Peyer's patch (tissue), 4 donors: Measurements from ENCODE around the gene ZFPM1. TPM values are rescaled to one million over a fixed set of nuclear protein-coding genes. Genes with fewer than 3 reads are reported as not detected.

Source experiments
- DNase-seq, 3 donors: peaks; one replicate each; pipeline ENCODE4 v3.0.0-alpha.2; 2017 to 2019
- H3K27ac ChIP-seq, 4 donors: fragments of 200-600 bp; sonication (generic); one replicate each; pipeline ENCODE4 v1.5.1; 2016 to 2019
- H3K27me3 ChIP-seq, 2 donors: fragments of 200-600 bp; sonication (generic); one replicate each; pipeline ENCODE4 v1.5.1; 2019
- H3K36me3 ChIP-seq, 3 donors: fragments of 200-600 bp; sonication (generic); one replicate each; pipeline ENCODE4 v1.5.1; 2016 to 2019
- H3K4me1 ChIP-seq, 4 donors: fragments of 200-600 bp; sonication (generic); one replicate each; pipeline ENCODE4 v1.5.1; 2016 to 2019
- H3K4me3 ChIP-seq, 4 donors: fragments of 200-600 bp; sonication (generic); 1 replicate in 3 of 4; 2 replicates in 1 of 4; pipeline ENCODE4 v1.5.1; 2016 to 2019; ENCODE audit warnings: mild to moderate bottlenecking in 1 of 4
- H3K9me3 ChIP-seq, 4 donors: fragments of 200-600 bp; sonication (generic); one replicate each; pipeline ENCODE4 v1.5.1; 2016 to 2019; ENCODE audit warnings: mild to moderate bottlenecking in 1 of 4
- CTCF ChIP-seq, 6 experiments: fragments of 450-650 bp in 4 of 6; fragments of 200-600 bp in 2 of 6; sonication (generic) in 1 of 6; IDR thresholded peaks; one replicate each; pipeline ENCODE4 v1.5.1; 2017 to 2019; ENCODE audit warnings: antibody characterized with exemption in 6 of 6, mild to moderate bottlenecking in 3 of 6, moderate library complexity in 1 of 6
- POLR2A ChIP-seq, 2 donors: fragments of 450-650 bp; IDR thresholded peaks; one replicate each; pipeline ENCODE4 v1.5.1; 2017; ENCODE audit warnings: antibody characterized with exemption in 2 of 2, mild to moderate bottlenecking in 2 of 2, moderate library complexity in 2 of 2
- total RNA-seq, 4 donors: library from RNA; depleted of rRNA; stranded (reverse); fragments of >200 nt; gene quantifications; one replicate each; pipeline ENCODE4 v1.1.0, GENCODE V29; 2016

The ZFPM1 gene
- total RNA-seq, 4 donors from 2014 or later, result 3.0 to 7.9 (median 4.9) TPM

DNA sequence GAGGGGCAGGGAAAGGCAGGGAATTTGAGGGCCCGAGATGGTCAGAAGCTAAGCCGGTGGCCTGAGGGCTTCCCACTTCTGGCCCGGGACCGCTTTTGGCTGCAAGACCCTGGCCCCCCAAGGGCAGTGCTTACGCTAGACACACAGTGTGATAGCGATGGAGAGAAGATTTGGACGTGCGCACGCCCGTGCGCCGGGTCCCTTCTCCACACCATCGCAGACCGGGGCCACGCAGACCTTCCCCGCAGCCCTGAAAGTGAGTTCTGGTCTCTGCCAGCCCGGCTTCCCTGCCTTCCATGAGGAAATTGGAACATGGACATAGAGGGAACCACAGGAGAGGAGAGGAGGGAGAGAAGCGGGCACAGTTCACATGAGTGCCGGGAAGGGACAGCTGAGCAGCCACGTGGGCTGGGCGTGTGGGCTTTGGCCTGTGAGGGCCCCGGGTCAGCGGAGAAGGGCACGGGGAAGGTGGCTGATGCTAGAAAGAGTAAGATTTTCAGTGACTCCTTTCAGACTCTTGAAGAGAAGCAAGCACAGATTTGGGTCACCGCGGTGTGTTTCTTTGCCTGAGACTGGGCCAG lies 23.8 kb downstream of the ZFPM1 start:
- no peak for DNase-seq
- TF ChIP-seq POLR2A (IDR thresholded peaks at IDR 0.05) (no peak), CTCF (IDR thresholded peaks at IDR 0.05) (no peak)
- Histone ChIP-seq H3K36me3 (no peaks in the 10 kb centered on the region), H3K9me3 (no peaks in the 10 kb centered on the region), H3K4me1 (peaks cover 0 to 29% (median 2%) of the 10 kb centered on the region in 4 donors), H3K4me3 (no peak overlapping the region), H3K27ac (no peak overlapping the region), H3K27me3 (no peaks in the 10 kb centered on the region)

GRCh38 chr16:88477631-88478519 lies 24.8 kb downstream of the ZFPM1 start:
- peak overlapping the region in 1 of 4 donors; percentile 2 for H3K27ac ChIP-seq
- H3K4me1 ChIP-seq, result peaks cover 0 to 29% (median 2%) of the 10 kb centered on the region in 4 donors
- TF ChIP-seq CTCF (IDR thresholded peaks at IDR 0.05) (no peak), POLR2A (IDR thresholded peaks at IDR 0.05) (no peak)
- H3K9me3 ChIP-seq, result no peaks in the 10 kb centered on the region
- H3K27me3 ChIP-seq, result no peaks in the 10 kb centered on the region
- DNase-seq, result peak in 2 of 3 donors; percentile 71 to 75
- H3K36me3 ChIP-seq, result no peaks in the 10 kb centered on the region
- no peak overlapping the region for H3K4me3 ChIP-seq

GRCh38 chr16:88478889-88479792 lies 26.1 kb downstream of the ZFPM1 start:
- Histone ChIP-seq H3K9me3 (no peaks in the 10 kb centered on the region), H3K27me3 (no peaks in the 10 kb centered on the region), H3K4me1 (peaks cover 0 to 29% (median 3%) of the 10 kb centered on the region in 4 donors), H3K36me3 (no peaks in the 10 kb centered on the region), H3K4me3 (peak overlapping the region in 1 of 4 donors; percentile 9), H3K27ac (peak overlapping the region in 1 of 4 donors; percentile 78)
- peak in 1 of 3 donors; percentile 64 for DNase-seq
- TF ChIP-seq POLR2A (IDR thresholded peaks at IDR 0.05) (no peak), CTCF (IDR thresholded peaks at IDR 0.05) (no peak)

DNA sequence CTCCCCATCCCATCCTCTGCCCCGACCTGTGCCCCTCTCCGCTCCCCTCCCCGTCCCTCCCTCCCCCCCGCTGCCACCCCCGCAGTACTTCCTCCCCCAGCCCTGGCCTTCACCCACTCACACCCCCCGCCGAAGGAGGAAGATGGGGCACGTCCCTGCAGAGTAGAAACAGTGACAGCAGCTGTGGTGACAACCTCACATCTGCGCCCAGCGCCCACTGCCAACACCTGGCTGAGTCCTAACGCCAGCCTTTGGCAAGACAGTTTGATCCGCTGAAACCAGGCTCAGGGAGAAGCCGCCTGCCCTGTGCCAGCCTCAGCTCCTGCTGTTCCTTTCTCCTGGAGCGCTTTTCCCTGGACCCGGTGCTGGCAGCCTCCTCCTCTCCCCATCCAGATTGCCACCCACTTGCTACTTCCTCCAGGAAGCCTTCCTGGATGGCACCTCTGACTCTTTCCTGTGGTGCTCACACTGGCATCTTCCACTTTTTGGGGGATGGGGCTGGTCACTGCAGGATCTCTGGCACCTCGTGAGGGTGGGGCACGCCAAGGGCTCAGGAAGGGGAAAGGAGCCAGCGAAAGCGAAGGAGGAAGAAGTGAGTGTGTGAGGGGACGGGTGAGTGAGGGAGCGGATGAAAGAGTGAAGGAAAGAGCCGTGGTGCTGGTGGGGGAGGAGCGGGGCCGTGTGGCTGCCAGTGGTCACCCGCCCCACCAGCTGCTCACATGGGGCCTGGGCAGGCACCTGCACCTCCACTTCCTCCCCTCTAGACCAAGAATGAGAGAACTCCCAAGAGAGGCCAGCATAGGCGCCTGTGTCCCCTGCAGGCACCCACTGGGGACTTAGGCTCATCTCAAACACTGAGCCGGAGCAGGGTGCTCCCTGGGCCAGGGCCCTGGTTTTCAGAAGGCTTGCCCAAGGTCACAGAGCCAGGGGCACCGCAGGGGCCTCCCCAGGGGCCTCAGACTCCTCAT lies 27.0 kb downstream of the ZFPM1 start:
- peak in 2 of 3 donors; percentile 83 to 86 for DNase-seq
- H3K4me1 ChIP-seq, result peaks cover 5 to 29% (median 9%) of the 10 kb centered on the region in 4 donors
- peak overlapping the region in 1 of 4 donors; percentile 78 for H3K27ac ChIP-seq

More for the DNA sequence above, 27.0 kb downstream of the ZFPM1 start:
- Histone ChIP-seq H3K27me3 (no peaks in the 10 kb centered on the region), H3K36me3 (no peaks in the 10 kb centered on the region), H3K9me3 (no peaks in the 10 kb centered on the region), H3K4me3 (peak overlapping the region in 2 of 4 donors; percentile 6 to 9)
- TF ChIP-seq POLR2A (IDR thresholded peaks at IDR 0.05) (no peak), CTCF (IDR thresholded peaks at IDR 0.05) (no peak)
